ENCODE measurements around the gene PLPPR5. TPM values are rescaled to one million over a fixed set of nuclear protein-coding genes. Genes with fewer than 3 reads are reported as not detected.

Gene PLPPR5
- total RNA-seq, 1 donor from 2014 or later = 0.07 TPM

DNA sequence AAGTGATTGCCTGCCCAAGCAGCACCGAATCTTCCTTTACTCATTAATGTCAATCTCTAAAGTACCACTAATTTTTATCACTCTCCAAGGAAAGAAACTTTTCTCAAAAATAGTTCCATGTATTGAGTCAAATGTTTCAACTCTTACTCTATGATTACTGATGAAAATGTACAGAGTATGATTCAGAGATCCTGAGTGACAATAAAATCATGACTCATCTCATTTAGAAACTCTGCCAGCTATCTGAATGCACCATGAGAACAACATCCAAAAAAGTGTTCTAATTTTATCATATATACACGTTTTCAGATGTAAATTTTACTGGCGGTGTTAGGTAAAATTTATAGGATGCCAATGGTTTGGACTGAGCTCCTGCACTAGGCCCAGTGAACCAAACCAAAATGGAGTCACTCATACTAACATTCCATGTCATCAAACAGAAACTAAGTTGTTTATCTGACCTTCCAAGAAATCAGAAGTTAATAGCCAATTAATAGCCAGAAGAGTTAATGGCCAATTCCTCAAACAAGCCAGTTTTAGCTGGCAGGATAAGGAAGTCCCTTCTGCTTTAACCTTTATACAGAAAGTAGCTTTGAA, 22.6 kb downstream of the PLPPR5 start:
- Mint-ChIP-seq H3K27me3 (ENCODE audit: low read depth) (no peaks in the 10 kb centered on the region), H3K36me3 (ENCODE audit: low read depth) (no peaks in the 10 kb centered on the region), H3K4me1 (no peaks in the 10 kb centered on the region), H3K9me3 (no peaks in the 10 kb centered on the region), H3K4me3 (no peak overlapping the region), H3K27ac (ENCODE audit: unreplicated experiment) (no peak overlapping the region)
- TF ChIP-seq, protein P1, sequence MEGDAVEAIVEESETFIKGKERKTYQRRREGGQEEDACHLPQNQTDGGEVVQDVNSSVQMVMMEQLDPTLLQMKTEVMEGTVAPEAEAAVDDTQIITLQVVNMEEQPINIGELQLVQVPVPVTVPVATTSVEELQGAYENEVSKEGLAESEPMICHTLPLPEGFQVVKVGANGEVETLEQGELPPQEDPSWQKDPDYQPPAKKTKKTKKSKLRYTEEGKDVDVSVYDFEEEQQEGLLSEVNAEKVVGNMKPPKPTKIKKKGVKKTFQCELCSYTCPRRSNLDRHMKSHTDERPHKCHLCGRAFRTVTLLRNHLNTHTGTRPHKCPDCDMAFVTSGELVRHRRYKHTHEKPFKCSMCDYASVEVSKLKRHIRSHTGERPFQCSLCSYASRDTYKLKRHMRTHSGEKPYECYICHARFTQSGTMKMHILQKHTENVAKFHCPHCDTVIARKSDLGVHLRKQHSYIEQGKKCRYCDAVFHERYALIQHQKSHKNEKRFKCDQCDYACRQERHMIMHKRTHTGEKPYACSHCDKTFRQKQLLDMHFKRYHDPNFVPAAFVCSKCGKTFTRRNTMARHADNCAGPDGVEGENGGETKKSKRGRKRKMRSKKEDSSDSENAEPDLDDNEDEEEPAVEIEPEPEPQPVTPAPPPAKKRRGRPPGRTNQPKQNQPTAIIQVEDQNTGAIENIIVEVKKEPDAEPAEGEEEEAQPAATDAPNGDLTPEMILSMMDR (conservative IDR thresholded peaks at IDR 0.05) = no peak
- no peak for DNase-seq (ENCODE audit: low read depth, low spot score)

DNA sequence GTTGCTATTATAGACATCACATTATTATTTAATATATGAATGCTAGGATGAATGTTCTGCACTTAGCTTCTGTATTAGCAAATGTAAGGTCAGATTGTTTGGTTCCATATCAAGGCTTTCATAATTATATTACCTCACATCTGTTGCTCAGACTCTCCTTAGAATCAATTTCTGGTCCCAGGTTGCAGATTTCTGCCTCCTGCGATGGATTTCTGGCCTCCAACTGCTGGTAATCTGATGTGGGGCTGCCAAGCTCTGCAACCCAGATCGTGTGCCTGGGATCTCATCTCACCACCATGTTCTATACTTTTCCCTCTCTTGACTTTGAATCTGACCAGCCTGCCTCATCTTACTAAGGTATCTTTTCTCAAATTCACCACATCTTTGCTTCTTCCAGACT, 25.2 kb downstream of the PLPPR5 start:
- H3K27ac Mint-ChIP-seq (ENCODE audit: unreplicated experiment) = no peak overlapping the region
- H3K36me3 Mint-ChIP-seq (ENCODE audit: low read depth) = no peaks in the 10 kb centered on the region
- H3K4me1 Mint-ChIP-seq = peaks cover 12% of the 10 kb centered on the region

DNA sequence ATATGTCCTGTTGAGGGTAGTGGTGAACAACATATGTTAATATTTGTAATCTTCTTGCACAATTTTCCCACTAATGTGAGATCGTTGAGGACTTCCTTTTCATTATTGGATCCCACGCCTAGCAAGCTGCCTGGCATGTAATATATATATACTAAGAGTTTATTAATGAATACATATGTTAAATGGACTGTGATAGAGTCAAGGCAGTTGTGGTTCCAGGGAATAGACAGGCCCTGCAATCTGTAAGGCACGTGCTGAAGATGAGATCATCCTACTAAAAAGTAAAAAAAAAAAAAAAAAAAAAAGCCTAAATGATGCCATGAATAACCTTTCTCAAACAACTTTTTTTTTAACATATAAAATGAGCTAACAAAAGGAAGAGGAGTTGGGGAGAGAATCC, 28.9 kb downstream of the PLPPR5 start:
- Mint-ChIP-seq H3K27ac (ENCODE audit: unreplicated experiment) (no peak overlapping the region), H3K36me3 (ENCODE audit: low read depth) (no peaks in the 10 kb centered on the region), H3K4me3 (no peak overlapping the region), H3K4me1 (peaks cover 25% of the 10 kb centered on the region), H3K9me3 (no peaks in the 10 kb centered on the region), H3K27me3 (ENCODE audit: low read depth) (no peaks in the 10 kb centered on the region)
- TF ChIP-seq, protein P1 (conservative IDR thresholded peaks at IDR 0.05) = no peak
- DNase-seq (ENCODE audit: low read depth, low spot score) = no peak

More for the DNA sequence above, 25.2 kb downstream of the PLPPR5 start:
- Mint-ChIP-seq H3K27me3 (ENCODE audit: low read depth) (no peaks in the 10 kb centered on the region), H3K4me3 (no peak overlapping the region), H3K9me3 (no peaks in the 10 kb centered on the region)
- TF ChIP-seq, protein P1 (conservative IDR thresholded peaks at IDR 0.05) = no peak
- DNase-seq (ENCODE audit: low read depth, low spot score) = no peak

DNA sequence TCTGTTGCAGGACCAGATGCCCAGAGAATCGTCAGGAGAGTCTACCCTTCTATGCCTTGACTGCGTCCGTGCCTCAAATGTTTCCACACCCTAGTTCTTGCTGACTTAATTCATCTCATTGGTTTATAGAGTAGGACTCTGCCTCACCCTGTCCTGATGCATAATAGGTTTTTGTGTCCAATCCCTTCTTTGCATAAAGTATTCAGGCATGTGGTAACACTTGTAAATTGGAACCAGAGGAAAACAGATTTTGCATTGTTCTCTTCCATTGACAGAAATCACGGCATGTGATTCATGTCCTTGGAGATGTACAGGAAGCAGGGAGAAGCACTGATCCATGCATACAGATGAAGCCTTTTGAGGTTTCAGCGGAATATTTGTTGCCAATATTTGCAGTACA, 29.5 kb downstream of the PLPPR5 start:
- Mint-ChIP-seq H3K9me3 (no peaks in the 10 kb centered on the region), H3K4me1 (peaks cover 25% of the 10 kb centered on the region), H3K27me3 (ENCODE audit: low read depth) (no peaks in the 10 kb centered on the region), H3K27ac (ENCODE audit: unreplicated experiment) (peak overlapping the region; percentile 5), H3K36me3 (ENCODE audit: low read depth) (no peaks in the 10 kb centered on the region), H3K4me3 (no peak overlapping the region)
- TF ChIP-seq, protein P1 (conservative IDR thresholded peaks at IDR 0.05) = no peak
- DNase-seq (ENCODE audit: low read depth, low spot score) = no peak

DNA sequence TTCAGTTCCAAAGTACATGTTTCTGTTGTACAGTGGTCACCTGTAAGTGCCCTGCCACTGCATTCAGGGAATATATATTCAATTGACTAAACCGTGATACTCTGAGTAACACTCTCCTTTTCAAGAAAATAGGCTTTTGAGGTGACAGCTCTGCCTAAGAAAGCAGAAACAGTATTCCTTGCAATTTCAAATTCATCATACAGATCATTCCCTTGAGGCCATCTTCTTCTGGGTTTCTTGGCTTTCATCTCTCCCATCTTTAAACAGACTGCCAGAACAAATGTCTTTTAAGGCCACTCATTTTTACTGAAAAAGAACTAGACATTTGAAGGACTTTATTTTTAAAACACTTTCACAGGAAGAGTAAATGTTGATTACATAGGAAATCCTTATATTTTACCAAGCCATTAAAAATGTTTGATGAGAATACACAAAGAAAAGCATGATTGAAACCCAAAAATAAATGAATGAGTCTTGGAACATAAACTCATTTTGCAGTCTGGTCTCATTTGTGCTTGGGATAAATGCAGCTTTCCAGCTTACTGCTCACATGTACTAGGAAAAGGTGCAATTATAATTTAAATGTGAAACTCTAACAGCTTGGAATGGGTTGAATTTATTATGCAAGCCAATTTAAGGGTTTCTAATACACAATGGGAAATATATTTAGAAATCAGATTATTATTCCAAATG, 34.7 kb downstream of the PLPPR5 start:
- Mint-ChIP-seq H3K4me1 (peaks cover 23% of the 10 kb centered on the region), H3K27ac (ENCODE audit: unreplicated experiment) (no peak overlapping the region), H3K27me3 (ENCODE audit: low read depth) (no peaks in the 10 kb centered on the region), H3K9me3 (peaks cover 4% of the 10 kb centered on the region), H3K36me3 (ENCODE audit: low read depth) (no peaks in the 10 kb centered on the region), H3K4me3 (no peak overlapping the region)
- TF ChIP-seq, protein P1 (conservative IDR thresholded peaks at IDR 0.05) = no peak
- no peak for DNase-seq (ENCODE audit: low read depth, low spot score)
